PC-9 (cell line): Measurements from ENCODE around the gene RCAN1.

Experiments
- EZH2 ChIP-seq: fragments of 200-600 bp; sonication (generic); IDR thresholded peaks from 2 replicates; pipeline ENCODE4 v1.8.0; 2017; ENCODE audit warnings: antibody characterized with exemption, low read depth
- TF ChIP-seq, protein P1 (sequence below): fragments of 200-600 bp; sonication (generic); conservative IDR thresholded peaks from 2 replicates; pipeline ENCODE4 v1.6.1; 2017; ENCODE audit warnings: mixed run types, antibody characterized with exemption, mild to moderate bottlenecking, moderate library complexity

DNA sequence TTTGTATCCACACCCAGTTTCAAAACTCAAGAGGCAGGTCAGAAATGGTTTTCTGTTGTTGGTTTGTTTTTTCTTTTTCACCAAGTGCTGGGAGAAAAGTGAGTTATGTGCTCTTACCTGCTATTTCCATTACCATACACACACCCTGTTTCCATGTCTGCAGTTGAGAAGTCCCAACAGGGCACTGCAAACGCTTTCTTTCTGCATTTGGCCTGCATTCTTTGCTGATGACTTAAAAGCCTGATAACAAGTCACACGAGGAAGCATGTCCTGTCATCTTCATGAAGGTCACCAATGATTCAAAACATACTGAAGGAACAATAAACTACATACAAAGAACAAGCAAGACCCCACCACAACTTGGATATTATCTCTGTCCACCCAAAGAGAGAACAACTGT lies 78.1 kb downstream of the RCAN1 start:
- TF ChIP-seq, protein P1, sequence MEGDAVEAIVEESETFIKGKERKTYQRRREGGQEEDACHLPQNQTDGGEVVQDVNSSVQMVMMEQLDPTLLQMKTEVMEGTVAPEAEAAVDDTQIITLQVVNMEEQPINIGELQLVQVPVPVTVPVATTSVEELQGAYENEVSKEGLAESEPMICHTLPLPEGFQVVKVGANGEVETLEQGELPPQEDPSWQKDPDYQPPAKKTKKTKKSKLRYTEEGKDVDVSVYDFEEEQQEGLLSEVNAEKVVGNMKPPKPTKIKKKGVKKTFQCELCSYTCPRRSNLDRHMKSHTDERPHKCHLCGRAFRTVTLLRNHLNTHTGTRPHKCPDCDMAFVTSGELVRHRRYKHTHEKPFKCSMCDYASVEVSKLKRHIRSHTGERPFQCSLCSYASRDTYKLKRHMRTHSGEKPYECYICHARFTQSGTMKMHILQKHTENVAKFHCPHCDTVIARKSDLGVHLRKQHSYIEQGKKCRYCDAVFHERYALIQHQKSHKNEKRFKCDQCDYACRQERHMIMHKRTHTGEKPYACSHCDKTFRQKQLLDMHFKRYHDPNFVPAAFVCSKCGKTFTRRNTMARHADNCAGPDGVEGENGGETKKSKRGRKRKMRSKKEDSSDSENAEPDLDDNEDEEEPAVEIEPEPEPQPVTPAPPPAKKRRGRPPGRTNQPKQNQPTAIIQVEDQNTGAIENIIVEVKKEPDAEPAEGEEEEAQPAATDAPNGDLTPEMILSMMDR = no peak
- TF ChIP-seq EZH2 = no peak
